ENCODE results near the gene B4GALT1.

B4GALT1 gene

GRCh38 chr9:33137781-33138264 lies 29.3 kb downstream of the B4GALT1 start:
- DNase-seq: no peak

- no peak for DNase-seq
Observed at GRCh38 chr9:33136721-33137670, 30.1 kb downstream of the B4GALT1 start.

DNA sequence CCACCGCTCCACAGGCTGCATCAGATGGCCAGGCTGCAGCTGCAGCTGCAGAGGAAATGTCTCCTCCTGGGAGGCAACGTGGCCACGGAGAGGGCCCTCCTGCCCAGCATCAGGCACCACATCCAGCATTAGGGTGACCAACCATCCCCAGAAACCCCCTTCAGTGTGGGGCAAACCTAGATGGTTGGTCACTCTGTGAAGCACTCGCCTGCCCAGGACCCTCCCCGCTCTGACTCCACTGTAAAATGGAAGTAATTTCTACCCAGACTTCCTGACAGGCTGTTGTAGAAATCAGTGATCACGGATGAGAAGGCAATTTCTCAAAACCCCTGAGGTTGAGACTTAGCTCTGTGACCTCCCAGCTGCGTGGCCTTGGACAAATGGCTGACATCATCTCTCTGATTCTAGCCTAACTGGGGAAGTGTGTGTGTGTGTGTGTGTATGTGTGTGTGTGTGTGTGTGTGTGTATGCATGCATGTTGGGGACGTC lies 31.6 kb downstream of the B4GALT1 start:
- no peak for DNase-seq

- no peak for DNase-seq
Observed at GRCh38 chr9:33135031-33135461, 32.1 kb downstream of the B4GALT1 start.

DNA sequence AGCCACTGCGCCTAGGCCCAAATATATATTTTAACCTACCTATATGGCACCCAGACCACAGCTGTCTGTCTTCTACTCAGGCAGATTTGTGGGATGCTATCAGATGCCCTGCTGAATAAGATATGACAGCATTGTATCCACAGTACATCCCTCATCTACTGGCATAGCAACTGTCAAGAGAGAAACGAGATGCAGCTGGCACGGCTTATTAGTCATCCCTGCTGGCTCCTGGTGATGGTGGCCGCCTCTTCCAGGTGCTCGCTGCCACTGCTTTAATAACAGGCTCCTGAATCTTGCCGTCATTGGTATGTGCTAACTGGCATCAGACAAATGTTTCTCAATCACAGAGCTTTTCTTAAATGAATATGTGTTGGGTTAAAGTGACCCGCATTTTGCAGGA lies 34.0 kb downstream of the B4GALT1 start:
- no peak for DNase-seq

DNA sequence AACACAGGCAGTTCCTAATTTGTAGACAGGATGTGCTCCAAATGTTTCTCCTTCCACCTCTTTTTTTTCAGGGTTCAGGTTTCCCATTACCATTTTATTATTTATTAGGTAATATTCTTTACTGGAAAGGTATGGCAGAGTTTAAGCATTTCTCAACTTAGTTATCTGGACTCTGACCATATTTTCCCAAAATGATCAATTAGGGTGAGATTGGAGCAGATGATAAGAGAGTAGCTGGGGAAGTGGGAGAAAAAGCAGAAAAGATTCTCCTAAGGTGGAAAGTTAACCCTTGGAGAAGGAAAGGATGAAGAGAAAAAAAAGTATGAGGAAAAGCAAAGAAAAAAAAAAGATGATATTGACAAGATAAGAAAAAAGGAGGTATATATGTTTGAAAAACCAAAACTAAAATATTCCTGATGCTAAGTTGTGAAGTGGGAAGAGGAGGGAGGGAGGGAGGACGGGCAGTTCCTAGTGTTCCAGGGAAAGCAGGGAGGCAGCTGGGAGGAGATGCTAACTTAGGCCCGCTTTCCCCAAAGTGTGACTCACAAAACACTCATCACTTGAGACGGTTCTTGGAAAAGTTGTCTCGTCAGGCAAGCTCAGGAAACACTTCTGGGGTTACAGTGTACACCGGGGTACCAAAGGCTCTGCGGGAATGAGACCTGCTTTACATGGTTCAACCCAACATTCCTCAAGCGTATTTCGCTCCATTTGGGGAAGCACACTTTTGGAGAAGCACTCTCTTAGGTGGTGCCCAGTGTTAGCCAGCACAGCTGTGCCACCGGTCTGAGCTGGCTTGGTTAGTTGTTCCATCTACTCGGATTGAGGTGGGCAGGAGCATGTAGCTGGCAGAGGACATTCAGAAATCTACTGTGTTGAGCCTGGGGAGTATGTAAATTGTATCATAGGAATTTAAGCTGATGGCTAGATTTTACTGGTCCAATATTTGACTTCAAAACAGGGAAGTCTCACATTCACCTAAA lies 35.1 kb downstream of the B4GALT1 start:
- no peak for DNase-seq

DNA sequence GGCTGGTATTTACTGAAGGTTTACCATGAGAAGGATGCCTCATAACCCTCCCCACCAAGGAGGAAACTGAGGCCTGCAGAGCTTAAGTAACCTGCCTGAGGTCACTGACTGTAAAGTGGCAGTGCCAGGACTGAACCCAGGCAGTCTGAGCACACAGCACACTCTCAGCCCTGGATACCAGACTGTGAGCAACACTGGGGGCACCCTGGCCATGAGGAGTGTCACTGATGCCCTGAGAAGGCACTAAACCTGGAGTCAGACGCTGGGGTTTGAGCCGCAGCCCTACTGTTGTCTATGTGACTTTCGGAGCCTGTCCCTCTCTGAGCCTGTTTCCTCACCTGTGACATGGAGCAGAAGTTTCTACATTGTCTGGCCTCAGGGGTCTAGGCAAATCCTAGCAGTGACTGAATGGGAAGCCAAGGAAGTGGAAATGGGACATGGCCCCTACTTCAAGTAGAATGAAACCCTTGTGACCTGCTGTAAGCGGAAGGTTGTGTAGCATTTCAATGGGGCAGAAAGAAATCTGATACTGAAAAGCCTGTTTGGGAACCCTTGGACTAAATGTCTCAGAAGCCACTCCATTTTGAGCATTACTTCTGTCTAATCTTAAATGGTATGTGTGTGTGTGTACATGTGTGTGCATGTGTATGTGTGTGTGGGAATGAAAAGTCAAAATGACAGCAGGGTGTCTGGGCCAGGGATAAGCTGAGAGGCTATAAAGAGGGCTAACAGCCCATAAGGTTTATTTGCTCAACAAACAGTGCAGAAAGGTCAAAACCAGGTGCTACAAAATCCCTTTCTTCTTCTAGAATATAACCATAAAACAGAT lies 36.0 kb downstream of the B4GALT1 start:
- no peak for DNase-seq

GRCh38 chr9:33129886-33130881 lies 37.0 kb downstream of the B4GALT1 start:
- peak in 1 of 2 experiments; percentile 38 for DNase-seq

DNA sequence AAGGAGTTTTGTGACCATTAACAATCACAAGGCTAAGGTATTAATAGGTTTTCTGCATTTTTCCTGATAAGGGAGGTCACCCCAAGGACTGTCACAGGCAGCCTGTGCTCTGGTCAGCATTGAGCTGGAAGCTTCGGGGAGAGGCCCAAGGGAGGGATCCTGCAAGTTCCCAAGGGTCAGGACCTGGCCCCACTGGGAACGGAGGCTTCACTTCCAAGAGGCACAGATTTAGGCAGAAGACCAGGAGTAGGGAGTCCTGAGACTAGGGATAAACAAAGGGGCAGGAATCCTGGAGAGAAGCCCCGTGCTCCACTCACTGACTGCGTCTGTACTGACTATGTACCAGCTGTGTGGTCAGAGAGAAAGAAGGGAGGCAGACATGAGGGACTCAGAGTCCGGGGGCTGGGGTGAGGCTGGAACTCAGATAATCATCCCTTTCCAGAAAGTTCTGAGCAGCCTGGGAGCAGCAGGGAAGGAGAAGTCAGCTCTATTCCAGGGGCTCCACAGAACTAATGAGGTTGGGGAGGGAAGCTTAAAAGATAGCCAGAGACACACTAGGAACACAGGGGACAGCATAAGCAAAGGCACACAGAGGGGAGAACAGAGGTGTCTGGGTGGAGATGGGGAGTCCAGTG lies 37.8 kb downstream of the B4GALT1 start:
- no peak for DNase-seq

GRCh38 chr9:33128570-33128969 lies 38.6 kb downstream of the B4GALT1 start:
- DNase-seq: no peak

DNA sequence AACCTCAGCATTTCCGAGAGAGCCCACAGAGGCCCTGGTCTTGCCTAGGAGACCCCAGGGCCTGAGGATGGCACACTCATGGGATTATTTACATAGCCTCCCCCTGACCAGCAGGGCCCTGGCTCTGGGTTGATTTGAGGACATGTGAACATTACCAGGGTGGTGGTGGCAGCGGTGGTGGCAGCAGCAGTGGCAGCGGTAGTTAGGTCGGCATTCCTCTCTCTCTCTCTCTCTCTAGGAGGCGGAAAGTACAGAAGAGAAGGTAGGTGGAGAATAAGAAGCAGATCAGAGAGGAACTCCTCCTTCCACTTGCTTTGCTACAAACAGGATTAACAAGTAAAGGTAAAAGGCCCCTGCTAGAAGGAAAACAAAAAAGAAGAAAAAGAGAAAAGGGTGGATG lies 39.3 kb downstream of the B4GALT1 start:
- no peak for DNase-seq

- DNase-seq: no peak
Observed at GRCh38 chr9:33125871-33126823, 41.0 kb downstream of the B4GALT1 start.

- no peak for DNase-seq
Observed at GRCh38 chr9:33125461-33125860, 41.7 kb downstream of the B4GALT1 start.

DNA sequence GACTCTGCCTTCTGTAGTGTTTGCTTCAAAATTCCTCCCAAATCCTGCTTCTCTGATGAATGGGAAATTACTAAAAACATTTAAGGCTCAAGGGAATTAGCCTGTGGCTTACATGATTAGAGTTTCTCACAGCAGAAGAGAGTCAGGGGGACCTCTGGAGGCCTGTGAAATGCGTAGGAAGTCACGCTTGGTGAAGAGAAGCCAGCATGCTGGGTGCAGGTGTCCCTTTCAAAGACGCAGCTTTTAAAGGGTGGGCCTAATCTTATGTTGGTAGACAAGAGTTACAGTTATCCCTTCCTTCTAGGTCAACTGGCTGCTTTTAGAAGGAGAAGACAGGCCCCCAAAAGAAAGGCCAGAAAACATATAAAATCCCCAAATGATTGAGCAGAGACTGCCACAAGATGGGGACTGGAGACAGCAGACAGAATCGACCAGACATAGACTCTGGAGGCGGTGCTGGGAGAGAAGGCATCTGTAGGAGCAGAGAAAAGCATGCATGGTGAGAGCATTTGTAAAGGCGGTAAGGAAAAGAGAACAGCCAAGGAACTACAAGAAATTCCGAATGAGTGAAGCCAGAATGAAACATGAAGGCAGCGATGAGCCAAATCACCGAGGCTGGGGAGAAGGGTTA lies 42.3 kb downstream of the B4GALT1 start:
- DNase-seq: no peak

DNA sequence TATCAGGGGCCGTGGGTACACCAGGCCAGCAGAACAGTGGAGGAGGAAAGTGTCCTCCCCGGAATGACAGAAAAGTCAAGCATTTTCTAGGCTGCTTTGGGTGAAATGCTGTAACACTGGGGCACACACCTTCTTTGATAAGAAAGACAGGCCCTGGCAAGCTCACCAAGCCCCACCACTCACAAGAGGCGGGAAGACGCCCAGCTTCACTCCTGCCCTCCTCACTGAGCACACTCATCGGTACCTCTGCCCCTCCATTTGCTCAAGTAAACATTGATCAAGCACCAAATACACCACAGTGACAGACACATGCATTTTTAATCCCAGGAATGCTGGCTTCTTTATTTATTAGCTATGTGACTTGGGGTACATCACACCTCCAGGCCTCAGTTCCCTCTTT lies 43.1 kb downstream of the B4GALT1 start:
- no peak for DNase-seq

GRCh38 chr9:33123407-33124031 lies 43.6 kb downstream of the B4GALT1 start:
- no peak for DNase-seq

DNA sequence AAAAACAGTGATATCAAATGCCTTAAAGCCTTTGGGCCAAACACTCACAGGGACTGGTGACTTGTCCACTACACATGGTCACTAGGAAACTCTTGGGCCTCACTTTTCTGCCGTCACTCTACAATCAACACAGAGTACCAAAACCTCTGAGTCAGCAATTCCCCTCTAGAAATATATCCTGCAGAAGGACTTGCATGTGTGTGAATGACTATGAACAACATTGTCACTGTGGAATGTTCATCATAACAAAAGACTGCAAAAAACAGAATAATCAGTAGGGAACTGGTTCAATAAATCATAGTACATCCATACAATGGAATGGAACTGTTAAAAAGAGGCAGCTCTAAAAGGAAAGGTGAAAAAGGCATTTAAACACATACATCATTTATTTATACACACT lies 46.5 kb downstream of the B4GALT1 start:
- no peak for DNase-seq

GRCh38 chr9:33117796-33118195 lies 49.3 kb downstream of the B4GALT1 start:
- DNase-seq: no peak

Data from activated T-cell treated with anti-CD3 and anti-CD28 coated beads, Interleukin-2, amount 50 U/mL, for 48 hours (primary cell).